Endothelial cell of umbilical vein (primary cell): Measurements from ENCODE around the gene CALHM1.

Source experiments
- CTCF ChIP-seq, 2 donors: IDR thresholded peaks; 1 replicate in 1 of 2; 2 replicates in 1 of 2; pipeline ENCODE4 v1.5.1; 2011; ENCODE audit warnings: low read length in 2 of 2, mild to moderate bottlenecking in 2 of 2, moderate library complexity in 2 of 2, control low read depth in 1 of 2, inconsistent platforms in 1 of 2, low read depth in 1 of 2; ENCODE audit not compliant: insufficient read depth in 1 of 2; ENCODE audit errors: extremely low read depth in 1 of 2
- POLR2AphosphoS5 ChIP-seq: IDR thresholded peaks from 2 replicates; pipeline ENCODE4 v1.6.1; 2012; ENCODE audit warnings: low read depth, mild to moderate bottlenecking, control low read depth, low read length, moderate library complexity; ENCODE audit not compliant: insufficient read depth

DNA sequence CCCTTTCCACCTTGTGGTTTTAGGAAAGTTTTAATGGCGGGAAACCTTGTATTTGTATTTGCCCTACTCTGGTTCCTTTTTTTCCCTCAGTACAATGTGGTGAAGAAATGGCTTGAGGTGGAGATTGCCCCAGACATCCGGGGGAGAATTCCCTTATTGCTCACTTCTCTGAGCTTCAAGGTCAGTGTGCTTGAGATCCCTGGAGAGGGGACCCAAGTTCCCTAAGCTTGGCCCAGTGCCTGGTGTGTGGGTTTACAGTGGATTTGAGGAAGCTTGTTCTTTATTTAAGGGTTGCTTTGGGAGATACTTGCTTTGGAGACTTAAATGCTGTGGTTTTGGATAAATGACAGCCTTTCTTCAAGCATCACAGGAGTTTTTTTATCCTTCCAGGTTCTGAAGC, 24.8 kb downstream of the CALHM1 start:
- TF ChIP-seq CTCF (IDR thresholded peaks at IDR 0.05; ENCODE audit: extremely low read depth in 1 of 2, insufficient read depth in 1 of 2, low read depth in 1 of 2, low read length in 2 of 2) (no peak), POLR2AphosphoS5 (no peak)
